H9 (cell line): ENCODE measurements around the gene CRK. TPM values are rescaled to one million over a fixed set of nuclear protein-coding genes. Genes with fewer than 3 reads are reported as not detected.

Experiments
- DNase-seq: peaks from one replicate; pipeline ENCODE4 v3.0.0-alpha.2; 2017
- H2AFZ ChIP-seq: one replicate; pipeline ENCODE4 v1.6.1; 2013; ENCODE audit warnings: mild to moderate bottlenecking, low read length, control low read depth, moderate library complexity
- H2AK5ac ChIP-seq: 2 replicates; pipeline ENCODE4 v1.6.1; 2013; ENCODE audit warnings: low read length, control low read depth, mixed read lengths; ENCODE audit not compliant: insufficient read length
- H2BK120ac ChIP-seq: one replicate; pipeline ENCODE4 v1.6.1; 2013; ENCODE audit warnings: low read depth, mild to moderate bottlenecking, low read length, control low read depth, inconsistent platforms; ENCODE audit not compliant: poor library complexity, severe bottlenecking
- H2BK12ac ChIP-seq: 2 replicates; pipeline ENCODE4 v1.6.1; 2013; ENCODE audit warnings: low read length, control low read depth, mixed read lengths, low read depth; ENCODE audit not compliant: insufficient read length
- H2BK15ac ChIP-seq: 2 replicates; pipeline ENCODE4 v1.6.1; 2013; ENCODE audit warnings: low read depth, low read length, control low read depth
- H2BK20ac ChIP-seq: one replicate; pipeline ENCODE4 v1.6.1; 2013; ENCODE audit warnings: low read depth, mild to moderate bottlenecking, low read length, control low read depth, inconsistent platforms; ENCODE audit not compliant: poor library complexity, severe bottlenecking
- H2BK5ac ChIP-seq: 2 replicates; pipeline ENCODE4 v1.6.1; 2013; ENCODE audit warnings: low read length, control low read depth, mixed read lengths; ENCODE audit not compliant: insufficient read length
- H3K14ac ChIP-seq: 2 replicates; pipeline ENCODE4 v1.6.1; 2013; ENCODE audit warnings: low read length, control low read depth; ENCODE audit not compliant: insufficient read depth
- H3K18ac ChIP-seq: 2 replicates; pipeline ENCODE4 v1.6.1; 2013; ENCODE audit warnings: low read depth, mild to moderate bottlenecking, mixed read lengths, low read length, control low read depth; ENCODE audit not compliant: insufficient read length
- H3K23ac ChIP-seq: 2 replicates; pipeline ENCODE4 v1.6.1; 2013; ENCODE audit warnings: low read length, control low read depth, mixed read lengths, low read depth; ENCODE audit not compliant: insufficient read length
- H3K23me2 ChIP-seq: 2 replicates; pipeline ENCODE4 v1.6.1; 2013; ENCODE audit warnings: low read depth, mild to moderate bottlenecking, mixed read lengths, low read length, control low read depth; ENCODE audit not compliant: insufficient read length, poor library complexity, severe bottlenecking
- H3K27ac ChIP-seq: 2 replicates; pipeline ENCODE4 v1.5.1; 2013; ENCODE audit warnings: low read length, control low read depth, mixed read lengths, low read depth; ENCODE audit not compliant: insufficient read length
- H3K27me3 ChIP-seq: 2 replicates; pipeline ENCODE4 v1.6.1; 2013; ENCODE audit warnings: low read length, control low read depth, inconsistent platforms; ENCODE audit not compliant: insufficient read depth
- H3K4ac ChIP-seq: 2 replicates; pipeline ENCODE4 v1.6.1; 2013; ENCODE audit warnings: low read depth, mild to moderate bottlenecking, control low read depth, inconsistent platforms, low read length, moderate library complexity
- H3K4me1 ChIP-seq: 2 replicates; pipeline ENCODE4 v1.6.1; 2013; ENCODE audit warnings: low read length, control low read depth, inconsistent platforms; ENCODE audit not compliant: insufficient read depth
- H3K4me2 ChIP-seq: 2 replicates; pipeline ENCODE4 v1.6.1; 2013; ENCODE audit warnings: low read length, control low read depth, mixed read lengths; ENCODE audit not compliant: insufficient read length, insufficient read depth
- H3K56ac ChIP-seq: 2 replicates; pipeline ENCODE4 v1.6.1; 2013; ENCODE audit warnings: low read depth, mild to moderate bottlenecking, mixed read lengths, low read length, control low read depth; ENCODE audit not compliant: insufficient read length
- H3K79me1 ChIP-seq: 2 replicates; pipeline ENCODE4 v1.6.1; 2013; ENCODE audit warnings: low read depth, mild to moderate bottlenecking, moderate library complexity, low read length, control low read depth, inconsistent platforms; ENCODE audit not compliant: insufficient read depth, poor library complexity, severe bottlenecking
- H3K79me2 ChIP-seq: 2 replicates; pipeline ENCODE4 v1.6.1; 2013; ENCODE audit warnings: low read length, control low read depth, inconsistent platforms; ENCODE audit not compliant: insufficient read depth
- H3K9ac ChIP-seq: 2 replicates; pipeline ENCODE4 v1.6.1; 2013; ENCODE audit warnings: low read length, control low read depth, mixed read lengths; ENCODE audit not compliant: insufficient read length; ENCODE audit errors: extremely low read depth
- H3K9me3 ChIP-seq: one replicate; pipeline ENCODE4 v1.6.1; 2013; ENCODE audit warnings: low read depth, low read length, inconsistent platforms; ENCODE audit not compliant: control insufficient read depth
- H3T11ph ChIP-seq: one replicate; pipeline ENCODE4 v1.6.1; 2013; ENCODE audit warnings: mild to moderate bottlenecking, low read length, control low read depth, inconsistent platforms
- H4K20me1 ChIP-seq: one replicate; pipeline ENCODE4 v1.6.1; 2013; ENCODE audit not compliant: control insufficient read depth, insufficient read length, insufficient read depth
- H4K5ac ChIP-seq: 2 replicates; pipeline ENCODE4 v1.6.1; 2013; ENCODE audit warnings: low read depth, mild to moderate bottlenecking, mixed read lengths, low read length, control low read depth; ENCODE audit not compliant: insufficient read length
- H4K8ac ChIP-seq: replicated peaks from 2 replicates; pipeline ENCODE4 v1.6.1; 2013; ENCODE audit warnings: low read length, control low read depth, mixed read lengths, low read depth; ENCODE audit not compliant: insufficient read length
- H4K91ac ChIP-seq: 2 replicates; pipeline ENCODE4 v1.6.1; 2013; ENCODE audit warnings: low read depth, mild to moderate bottlenecking, moderate library complexity, mixed read lengths, low read length, control low read depth; ENCODE audit not compliant: insufficient read length
- H3K27ac Mint-ChIP-seq, 3 experiments: 2 replicates in 2 of 3; 3 replicates in 1 of 3; pipeline ENCODE4 v1.8.0; 2020 to 2021; ENCODE audit warnings: mixed read lengths in 3 of 3, mild to moderate bottlenecking in 1 of 3, moderate library complexity in 1 of 3
- H3K27me3 Mint-ChIP-seq: 2 replicates; pipeline ENCODE4 v1.8.0; 2021; ENCODE audit warnings: low read depth, mild to moderate bottlenecking, moderate library complexity, mixed read lengths
- H3K36me3 Mint-ChIP-seq, 3 experiments: 2 replicates in 2 of 3; 3 replicates in 1 of 3; pipeline ENCODE4 v1.8.0; 2020 to 2021; ENCODE audit warnings: low read depth in 3 of 3, mixed read lengths in 3 of 3; ENCODE audit not compliant: insufficient read depth in 1 of 3
- H3K4me1 Mint-ChIP-seq, 2 experiments: 2 replicates each; pipeline ENCODE4 v1.8.0; 2020; ENCODE audit warnings: mixed read lengths in 2 of 2
- H3K4me3 Mint-ChIP-seq, 2 experiments: 2 replicates in 1 of 2; 3 replicates in 1 of 2; pipeline ENCODE4 v1.8.0; 2020 to 2021; ENCODE audit warnings: mild to moderate bottlenecking in 2 of 2, mixed read lengths in 2 of 2, moderate library complexity in 1 of 2
- H3K9me3 Mint-ChIP-seq, 2 experiments: 2 replicates in 1 of 2; 3 replicates in 1 of 2; pipeline ENCODE4 v1.8.0; 2020; ENCODE audit warnings: mild to moderate bottlenecking in 2 of 2, mixed read lengths in 2 of 2, moderate library complexity in 1 of 2
- CTCF ChIP-seq: fragments of 200-600 bp; sonication (generic); conservative IDR thresholded peaks from 3 replicates; pipeline ENCODE4 v1.8.0; 2021; ENCODE audit warnings: antibody characterized with exemption, mild to moderate bottlenecking
- WGBS: extraction: QIAGEN DNeasy Blood & Tissue Kit; methylation state at CpG from one replicate; pipeline ENCODE4 v1.1.7; 2013; ENCODE audit warnings: missing lambda C conversion rate, low lambda C conversion rate, mixed read lengths; ENCODE audit not compliant: insufficient read length; ENCODE audit errors: extremely low coverage; 5-methylcytosine and 5-hydroxymethylcytosine counted together
- total RNA-seq: library from RNA; stranded (reverse); gene quantifications from 2 replicates; pipeline ENCODE4 v1.2.1, GENCODE V29; 2021

Gene CRK
- total RNA-seq, 1 experiment from 2014 or later, result 58.9 TPM

GRCh38 chr17:1449412-1449967 lies 6.5 kb downstream of the CRK start:
- Histone ChIP-seq H3K27me3 (no peaks in the 10 kb centered on the region), H4K8ac (no peak overlapping the region), H3K9me3 (no peaks in the 10 kb centered on the region), H3K23me2 (no peaks in the 10 kb centered on the region), H2BK15ac (no peak overlapping the region), H3K79me2 (peaks cover 48% of the 10 kb centered on the region), H3K9ac (no peak overlapping the region), H2BK20ac (no peak overlapping the region), H3T11ph (no peak overlapping the region), H3K79me1 (peaks cover 2% of the 10 kb centered on the region), H3K14ac (no peak overlapping the region), H3K4me1 (no peaks in the 10 kb centered on the region; the same call in 1 of the 2 replicates), H3K18ac (no peak overlapping the region), H4K20me1 (no peaks in the 10 kb centered on the region), H2AK5ac (no peak overlapping the region), H2BK5ac (no peak overlapping the region), H3K4ac (no peak overlapping the region), H3K23ac (no peak overlapping the region), H4K5ac (no peak overlapping the region), H2BK120ac (no peak overlapping the region), H3K56ac (no peak overlapping the region), H3K4me2 (no peak overlapping the region), H3K27ac (no peak overlapping the region), H2BK12ac (no peak overlapping the region), H4K91ac (no peak overlapping the region), H2AFZ (no peak overlapping the region)
- WGBS, result no CpG with 5 or more reads among the region's 5 CpGs
- Mint-ChIP-seq H3K27me3 (no peaks in the 10 kb centered on the region; the same call in 1 of the 2 replicates), H3K4me3 (no peak overlapping the region), H3K27ac (0 out of 7 replicates have a peak overlapping the region, but pooled peaks of 1 of the 3 experiments have one; percentile 32), H3K9me3 (no peaks in the 10 kb centered on the region), H3K36me3 (peaks cover 15 to 44% (median 25%) of the 10 kb centered on the region in 3 experiments; a peak in 6 of 7 replicates), H3K4me1 (peaks cover 7 to 10% of the 10 kb centered on the region in 2 experiments)
- TF ChIP-seq CTCF, result no peak
- no peak for DNase-seq
